Measurements from ENCODE around the gene INS.

INS gene

DNA sequence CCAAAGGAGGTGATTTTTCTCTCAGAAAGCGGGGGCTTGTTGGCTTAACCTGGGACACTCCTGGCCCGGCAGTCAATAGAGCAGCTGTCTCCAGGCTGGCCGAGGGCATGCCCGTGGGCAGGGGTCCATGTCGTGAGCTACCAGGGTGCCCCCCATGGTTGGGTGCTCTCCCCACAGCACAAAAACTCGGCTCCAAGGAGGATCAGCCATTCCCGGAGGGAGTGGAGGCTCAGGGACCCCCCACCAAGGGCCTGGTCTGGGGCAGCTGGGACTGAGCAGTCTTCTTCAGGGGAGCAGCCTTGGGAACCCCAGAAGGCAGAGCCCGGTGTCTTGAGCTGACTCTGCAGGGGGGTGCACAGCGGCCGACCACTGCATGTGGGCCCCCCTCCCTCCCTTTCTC lies 31.4 kb upstream of the INS start:
- no peak for DNase-seq (ENCODE audit: low read depth)
- TF ChIP-seq, protein P1, sequence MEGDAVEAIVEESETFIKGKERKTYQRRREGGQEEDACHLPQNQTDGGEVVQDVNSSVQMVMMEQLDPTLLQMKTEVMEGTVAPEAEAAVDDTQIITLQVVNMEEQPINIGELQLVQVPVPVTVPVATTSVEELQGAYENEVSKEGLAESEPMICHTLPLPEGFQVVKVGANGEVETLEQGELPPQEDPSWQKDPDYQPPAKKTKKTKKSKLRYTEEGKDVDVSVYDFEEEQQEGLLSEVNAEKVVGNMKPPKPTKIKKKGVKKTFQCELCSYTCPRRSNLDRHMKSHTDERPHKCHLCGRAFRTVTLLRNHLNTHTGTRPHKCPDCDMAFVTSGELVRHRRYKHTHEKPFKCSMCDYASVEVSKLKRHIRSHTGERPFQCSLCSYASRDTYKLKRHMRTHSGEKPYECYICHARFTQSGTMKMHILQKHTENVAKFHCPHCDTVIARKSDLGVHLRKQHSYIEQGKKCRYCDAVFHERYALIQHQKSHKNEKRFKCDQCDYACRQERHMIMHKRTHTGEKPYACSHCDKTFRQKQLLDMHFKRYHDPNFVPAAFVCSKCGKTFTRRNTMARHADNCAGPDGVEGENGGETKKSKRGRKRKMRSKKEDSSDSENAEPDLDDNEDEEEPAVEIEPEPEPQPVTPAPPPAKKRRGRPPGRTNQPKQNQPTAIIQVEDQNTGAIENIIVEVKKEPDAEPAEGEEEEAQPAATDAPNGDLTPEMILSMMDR (conservative IDR thresholded peaks at IDR 0.05; ENCODE audit: low read depth, low read length), result no peak
- H3K4me3 ChIP-seq (ENCODE audit: low read depth, low read length), result no peak overlapping the region

DNA sequence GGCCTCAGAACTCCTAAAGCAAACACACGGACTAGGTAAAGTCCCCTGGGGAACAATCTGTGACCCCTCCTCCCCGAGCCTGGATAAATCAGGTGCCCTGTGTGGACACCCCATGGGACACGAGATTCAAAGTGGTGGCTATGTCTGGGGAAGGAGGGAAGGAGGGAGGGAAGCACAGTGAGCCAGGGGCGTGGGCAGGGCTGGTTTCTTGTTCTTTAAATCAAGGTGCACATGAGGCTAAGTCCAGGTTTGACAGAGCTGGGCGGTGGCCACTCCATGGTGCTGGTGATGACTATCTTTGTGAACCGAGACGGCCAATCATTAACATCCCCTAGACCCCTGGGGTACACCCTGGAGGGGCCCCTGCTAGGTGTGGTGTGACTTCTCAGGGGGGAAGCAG lies 30.9 kb upstream of the INS start:
- H3K4me3 ChIP-seq (ENCODE audit: low read depth, low read length), result no peak overlapping the region
- TF ChIP-seq, protein P1 (conservative IDR thresholded peaks at IDR 0.05; ENCODE audit: low read depth, low read length), result no peak
- no peak for DNase-seq (ENCODE audit: low read depth)

DNA sequence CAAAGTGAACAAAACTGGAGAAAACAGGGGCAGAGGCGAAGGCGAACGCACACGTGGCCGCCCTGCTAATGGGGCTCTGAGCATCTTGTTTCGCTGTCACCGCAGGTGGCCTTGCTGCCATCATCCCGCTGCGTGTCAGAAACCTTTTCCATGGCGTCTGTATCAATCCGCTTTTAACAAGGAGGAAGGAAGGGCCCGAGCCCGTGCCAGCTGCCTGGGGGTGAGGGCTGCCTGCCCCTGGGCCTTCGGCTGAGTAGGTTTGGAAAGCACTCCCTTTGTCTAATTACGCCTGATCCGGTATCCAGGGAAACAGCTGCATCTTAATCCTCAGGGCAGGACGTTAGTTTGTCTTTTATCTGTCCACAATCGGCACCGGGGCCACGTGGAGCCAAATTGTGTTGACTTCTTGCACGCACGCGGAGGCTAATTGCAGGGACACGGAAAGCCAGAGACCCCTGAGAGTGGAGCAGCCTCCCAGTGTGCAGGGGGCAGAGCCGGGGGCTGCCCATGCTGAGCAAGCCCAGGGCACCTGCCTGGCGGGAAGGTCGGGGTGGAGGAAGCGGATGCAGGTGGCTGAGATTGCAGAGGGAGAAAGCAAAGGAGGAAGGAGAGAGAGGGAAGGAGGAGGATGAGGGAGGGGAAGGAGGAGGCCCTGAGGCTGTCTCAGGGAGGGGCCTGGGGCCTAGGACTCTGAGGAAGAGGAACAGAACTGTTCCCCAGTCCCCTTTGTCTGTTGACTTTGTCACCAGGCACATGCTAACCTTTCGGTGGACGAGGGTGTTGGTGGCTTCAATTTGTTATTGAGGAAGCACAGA lies 29.9 kb upstream of the INS start:
- TF ChIP-seq, protein P1 (conservative IDR thresholded peaks at IDR 0.05; ENCODE audit: low read depth, low read length), result no peak

DNA sequence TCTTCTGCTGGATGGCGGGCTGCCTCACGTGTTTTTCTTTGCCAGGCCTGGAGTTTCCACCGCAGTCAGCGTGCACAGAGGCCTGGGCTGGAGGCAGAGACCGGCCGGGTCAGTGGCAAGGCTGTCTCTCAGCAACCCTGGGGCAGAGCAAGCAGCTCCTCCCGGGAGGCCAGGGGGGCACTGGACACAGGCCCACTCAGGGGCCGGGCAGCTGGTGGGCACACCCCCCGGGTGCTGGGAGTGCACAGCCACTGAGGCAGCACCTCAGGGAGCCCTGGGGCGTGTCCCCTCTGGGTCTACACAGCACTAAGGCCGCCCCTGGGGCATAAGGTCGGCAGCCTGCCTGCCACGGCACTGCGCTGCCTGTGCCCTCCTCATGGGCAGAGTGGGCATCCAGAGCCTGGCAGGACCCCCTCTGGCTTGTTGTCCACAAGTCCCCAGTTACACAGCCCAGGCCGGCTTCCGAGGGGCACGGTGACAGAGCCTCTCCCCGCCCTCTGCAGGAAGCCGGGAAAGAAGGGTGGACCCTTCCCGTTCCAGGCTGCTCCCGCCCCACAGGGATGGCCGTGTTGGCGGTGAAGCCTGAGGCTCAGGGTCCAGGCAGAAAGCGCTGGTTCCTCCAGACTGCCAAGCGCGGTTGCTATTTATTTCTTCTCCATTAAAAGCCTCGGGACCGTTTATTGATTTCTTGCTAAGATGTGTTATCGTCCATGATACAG lies 29.1 kb upstream of the INS start:
- no peak overlapping the region for H3K4me3 ChIP-seq (ENCODE audit: low read depth, low read length)
- TF ChIP-seq, protein P1 (conservative IDR thresholded peaks at IDR 0.05; ENCODE audit: low read depth, low read length), result no peak
- no peak for DNase-seq (ENCODE audit: low read depth)

More for the DNA sequence above, 29.9 kb upstream of the INS start:
- no peak overlapping the region for H3K4me3 ChIP-seq (ENCODE audit: low read depth, low read length)
- DNase-seq (ENCODE audit: low read depth), result no peak

DNA sequence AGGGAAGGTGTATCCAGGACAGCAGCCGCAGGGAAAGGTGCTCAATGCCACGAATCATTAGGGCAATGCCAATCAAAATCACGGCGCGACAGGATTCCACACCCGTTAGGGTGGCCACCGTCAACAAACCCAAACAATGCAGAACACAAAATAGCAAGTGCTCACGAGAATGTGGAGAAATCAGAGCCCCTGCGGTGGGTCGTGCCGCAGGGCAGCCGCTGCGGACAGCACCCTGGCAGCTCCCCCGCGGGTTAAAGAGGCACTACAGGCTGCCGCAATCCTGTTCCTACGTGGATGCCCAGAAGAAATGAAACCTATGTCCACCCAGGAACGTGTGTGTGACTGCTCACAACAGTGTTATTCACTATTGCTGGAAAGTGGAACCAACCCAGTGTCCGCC lies 27.7 kb upstream of the INS start:
- DNase-seq (ENCODE audit: low read depth), result no peak
- TF ChIP-seq, protein P1 (conservative IDR thresholded peaks at IDR 0.05; ENCODE audit: low read depth, low read length), result no peak

DNA sequence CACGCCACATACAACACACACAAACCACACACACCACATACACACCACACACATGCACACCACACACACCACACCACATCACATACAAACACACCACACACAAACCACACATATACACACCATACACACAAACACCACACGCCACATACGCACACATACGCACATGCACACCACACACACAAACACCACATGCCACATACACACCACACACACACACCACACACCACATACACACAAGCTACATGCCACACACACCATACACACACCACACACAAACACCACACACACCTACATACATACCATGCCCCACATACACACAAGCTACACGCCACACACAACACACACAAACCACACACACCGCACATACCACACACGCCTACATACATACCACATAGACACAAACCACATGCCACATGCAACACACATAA lies 26.3 kb upstream of the INS start:
- TF ChIP-seq, protein P1 (conservative IDR thresholded peaks at IDR 0.05; ENCODE audit: low read depth, low read length), result no peak
- H3K4me3 ChIP-seq (ENCODE audit: low read depth, low read length), result no peak overlapping the region
- no peak for DNase-seq (ENCODE audit: low read depth)

More for the DNA sequence above, 27.7 kb upstream of the INS start:
- H3K4me3 ChIP-seq (ENCODE audit: low read depth, low read length), result no peak overlapping the region

Data from choroid plexus epithelial cell (primary cell).